CMK (cell line): ENCODE data around the gene SMYD3.
"Not testable (repeated sequence)": the region's sequence is repeated elsewhere in the genome, so short reads cannot be mapped to it uniquely, and the experiment has no call there.

Source experiments
- DNase-seq: peaks from one replicate; pipeline ENCODE4 v3.0.0-alpha.2; 2010; ENCODE audit warnings: low read depth

SMYD3 gene

DNA sequence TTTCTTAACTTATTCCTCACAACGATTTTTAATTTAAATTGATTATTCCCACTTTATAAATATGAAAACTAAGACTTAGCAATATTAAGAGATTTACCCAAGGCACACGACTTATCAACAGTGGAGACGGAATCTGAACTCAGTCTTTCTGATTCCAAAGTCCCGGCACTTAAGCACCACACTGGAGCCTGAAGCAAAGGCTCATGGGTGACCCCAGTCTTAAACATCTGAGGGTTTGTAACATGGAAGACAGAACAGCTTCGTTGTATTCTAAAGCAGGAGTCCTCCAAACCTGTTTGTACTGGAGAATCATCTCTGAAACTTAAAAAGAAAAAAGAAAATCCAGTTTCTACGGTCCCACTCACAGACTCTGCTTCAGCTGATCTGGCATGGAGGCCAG is 519.5 kb downstream of the SMYD3 start:
- DNase-seq = no peak

DNA sequence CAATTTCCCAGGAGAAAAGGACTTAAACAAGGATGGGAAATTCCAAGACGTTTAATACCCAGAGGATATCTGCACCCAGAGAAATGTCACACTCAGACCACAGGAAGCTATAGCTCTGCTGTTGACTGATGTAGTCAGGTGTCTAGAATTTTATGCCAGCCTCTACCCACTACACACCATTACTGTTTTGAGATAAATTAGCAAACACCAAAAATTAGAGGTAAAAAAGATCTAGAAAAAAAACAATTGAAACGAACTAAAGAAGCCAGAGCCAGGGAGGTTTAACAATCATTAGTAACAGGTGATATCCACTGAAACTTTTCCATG is 519.9 kb downstream of the SMYD3 start:
- no peak for DNase-seq

GRCh38 chr1:245986404-245987218 is 520.5 kb downstream of the SMYD3 start:
- DNase-seq = no peak

- DNase-seq = no peak
Observed at GRCh38 chr1:245984390-245985155, 522.5 kb downstream of the SMYD3 start.

GRCh38 chr1:245983294-245983967 is 523.6 kb downstream of the SMYD3 start:
- no peak for DNase-seq

- no peak for DNase-seq
Observed at GRCh38 chr1:245979589-245979988, 527.5 kb downstream of the SMYD3 start.

GRCh38 chr1:245978915-245979314 is 528.2 kb downstream of the SMYD3 start:
- DNase-seq = no peak

DNA sequence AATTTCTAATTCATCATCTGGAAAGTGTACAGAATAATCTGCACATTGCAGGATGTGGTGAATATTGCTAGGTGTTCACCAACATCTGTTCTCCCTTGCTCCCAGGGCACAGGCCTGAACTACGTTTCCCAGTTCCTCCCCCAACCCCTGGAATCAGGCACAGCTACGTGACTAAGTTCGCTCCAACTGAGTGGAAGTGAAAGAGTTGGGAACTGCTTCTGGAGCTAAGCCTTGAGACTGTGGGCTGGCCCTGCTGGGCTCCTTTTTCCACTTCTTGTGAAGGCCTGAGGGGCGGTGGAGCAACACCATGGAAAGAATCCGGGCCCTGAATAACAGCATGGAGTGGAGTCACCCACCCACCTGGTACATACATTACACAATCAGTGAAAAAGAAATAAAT is 534.6 kb downstream of the SMYD3 start:
- no peak for DNase-seq

DNA sequence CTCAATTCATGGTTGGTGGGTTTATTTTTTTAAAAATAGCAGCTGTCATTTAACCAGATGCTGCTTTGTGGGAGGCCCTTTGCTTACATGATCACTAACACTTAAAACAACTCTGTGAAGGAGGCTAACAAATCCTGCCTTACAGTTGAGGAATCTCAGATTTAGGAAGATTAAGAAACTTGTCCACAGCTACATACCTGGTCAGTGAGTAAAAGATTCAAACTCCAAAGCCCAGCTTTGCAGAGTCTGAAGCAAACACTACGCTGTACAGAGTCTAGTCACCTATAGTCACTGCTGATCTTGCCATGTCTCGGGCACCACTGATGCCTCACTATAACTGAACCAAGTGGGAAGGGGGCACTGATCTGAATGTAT is 535.4 kb downstream of the SMYD3 start:
- no peak for DNase-seq

DNA sequence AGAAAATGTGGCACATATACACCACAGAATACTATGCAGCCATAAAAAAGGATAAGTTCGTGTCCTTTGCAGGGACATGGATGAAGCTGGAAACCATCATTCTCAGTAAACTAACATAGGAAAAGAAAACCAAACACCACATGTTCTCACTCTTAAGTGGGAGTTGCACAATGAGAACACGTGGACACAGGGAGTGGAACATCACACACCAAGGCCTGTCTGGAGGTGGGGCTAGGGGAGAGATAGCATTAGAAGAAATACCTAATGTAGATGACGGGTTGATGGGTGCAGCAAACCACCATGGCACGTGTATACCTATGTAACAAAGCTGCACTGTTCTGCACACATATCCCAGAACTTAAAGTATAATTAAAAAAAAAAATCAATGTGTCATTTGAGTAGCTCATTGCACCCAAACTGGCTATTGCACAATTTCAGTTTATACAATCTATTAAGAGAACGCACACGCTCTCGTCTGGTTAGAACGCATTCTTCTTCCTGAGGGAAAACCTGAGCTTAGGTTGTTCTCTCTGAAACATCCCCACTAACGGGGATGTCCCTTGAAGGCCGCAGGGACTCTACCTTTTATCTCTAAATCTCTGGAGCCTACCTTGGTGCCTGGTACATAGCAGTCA is 535.9 kb downstream of the SMYD3 start:
- DNase-seq = not testable (repeated sequence)

GRCh38 chr1:245969283-245969682 is 537.8 kb downstream of the SMYD3 start:
- no peak for DNase-seq

DNA sequence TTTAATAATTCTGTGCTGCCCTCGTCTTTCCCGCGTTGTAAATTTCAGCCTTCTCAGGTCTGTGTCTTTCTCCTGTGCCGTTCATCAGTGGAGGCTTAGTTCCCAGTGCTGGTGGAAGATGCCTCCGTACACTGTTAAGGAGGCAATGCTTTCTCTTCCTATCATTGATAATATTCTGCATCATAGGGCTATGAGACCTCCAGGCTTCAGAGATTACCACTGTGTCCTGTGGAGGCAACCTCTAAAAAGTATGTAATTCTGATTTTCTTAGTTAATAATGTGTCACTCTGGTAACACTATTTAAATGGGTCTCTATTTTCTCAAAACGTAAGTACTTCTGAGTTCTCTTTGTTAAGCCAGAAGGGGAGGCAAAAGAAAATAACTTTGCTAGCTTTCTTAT is 538.3 kb downstream of the SMYD3 start:
- DNase-seq = no peak

- DNase-seq = no peak
Observed at GRCh38 chr1:245965398-245965797, 541.7 kb downstream of the SMYD3 start.

DNA sequence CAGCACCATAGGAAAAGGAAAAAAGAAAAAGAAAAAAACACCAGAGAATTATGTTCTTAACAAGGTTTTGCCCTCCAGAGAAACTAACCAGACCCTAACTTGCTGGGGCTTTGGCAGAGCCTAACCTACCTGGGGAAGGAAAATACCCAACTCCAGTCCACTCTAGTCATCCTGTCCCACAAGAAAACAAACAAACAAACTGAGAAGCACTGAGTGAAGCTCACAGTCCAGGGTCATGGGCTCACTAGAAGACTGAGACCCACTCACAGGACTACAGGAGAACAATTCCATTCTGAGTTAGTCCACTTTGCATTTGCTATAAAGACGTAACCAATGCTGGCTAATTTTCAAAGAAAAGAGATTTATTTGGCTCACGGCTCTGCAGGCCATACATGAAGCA is 543.4 kb downstream of the SMYD3 start:
- DNase-seq = no peak

DNA sequence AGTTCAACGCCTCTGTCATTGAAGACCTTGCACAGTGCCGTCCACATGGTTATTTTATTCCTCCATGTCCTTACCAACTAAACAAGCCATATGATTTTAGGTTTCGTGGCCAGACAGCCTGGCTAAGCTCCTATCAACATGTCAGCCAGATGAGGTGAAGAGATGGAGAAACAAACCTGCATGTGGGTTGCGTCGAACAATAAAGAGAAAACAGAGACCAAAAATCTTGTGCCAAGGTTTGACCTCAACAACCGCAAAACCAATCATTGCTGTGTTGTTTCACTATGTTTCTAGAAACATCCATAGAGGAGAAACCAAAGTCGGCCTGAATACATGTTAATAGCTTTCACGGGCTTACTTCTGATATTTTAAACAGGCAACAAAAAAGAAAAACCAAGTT is 544.6 kb downstream of the SMYD3 start:
- no peak for DNase-seq

GRCh38 chr1:245961137-245961540 is 545.9 kb downstream of the SMYD3 start:
- DNase-seq = peak; percentile 4

DNA sequence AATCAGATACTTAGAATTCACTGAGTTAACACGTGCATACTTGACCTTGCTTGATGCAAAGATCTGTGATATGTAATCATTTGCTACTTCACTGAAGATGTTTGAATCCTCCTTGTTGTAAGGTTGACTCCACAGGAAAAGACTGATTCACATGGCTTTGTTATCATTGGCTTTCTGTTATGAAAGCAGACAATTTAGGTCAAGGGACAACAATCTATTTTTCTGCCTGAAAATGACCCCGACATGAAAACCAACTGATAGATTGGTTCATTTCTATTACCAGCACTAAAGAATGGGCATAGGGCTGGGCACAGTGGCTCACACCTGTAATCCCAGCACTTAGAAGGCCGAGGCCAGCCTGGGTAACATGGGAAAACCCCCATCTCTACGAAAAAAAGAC is 546.9 kb downstream of the SMYD3 start:
- no peak for DNase-seq

- no peak for DNase-seq
Observed at GRCh38 chr1:245958016-245958415, 549.1 kb downstream of the SMYD3 start.

GRCh38 chr1:245957427-245957826 is 549.7 kb downstream of the SMYD3 start:
- DNase-seq = no peak

DNA sequence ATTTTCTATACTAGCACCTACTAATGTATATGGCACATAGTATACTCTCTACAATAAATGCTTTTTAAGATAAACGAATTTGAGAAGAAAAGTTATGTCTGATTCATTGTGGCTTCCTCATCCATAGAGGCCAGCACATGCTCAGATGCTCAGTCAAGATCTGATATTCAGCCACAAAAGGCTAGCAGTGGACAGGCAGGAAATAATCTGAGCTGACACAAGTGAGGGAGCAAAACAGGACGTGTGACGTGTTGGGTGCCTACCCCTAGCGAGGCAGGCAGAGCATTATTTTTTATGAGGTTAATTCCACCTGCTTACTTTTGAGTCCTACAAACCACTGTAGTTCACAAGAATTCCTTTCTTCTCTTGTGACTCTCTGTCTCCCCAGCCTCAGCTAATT is 550.9 kb downstream of the SMYD3 start:
- peak; percentile 32 for DNase-seq

GRCh38 chr1:245953876-245954660 is 553.0 kb downstream of the SMYD3 start:
- no peak for DNase-seq
